ENCODE results near the gene ADGRB2.

DNA sequence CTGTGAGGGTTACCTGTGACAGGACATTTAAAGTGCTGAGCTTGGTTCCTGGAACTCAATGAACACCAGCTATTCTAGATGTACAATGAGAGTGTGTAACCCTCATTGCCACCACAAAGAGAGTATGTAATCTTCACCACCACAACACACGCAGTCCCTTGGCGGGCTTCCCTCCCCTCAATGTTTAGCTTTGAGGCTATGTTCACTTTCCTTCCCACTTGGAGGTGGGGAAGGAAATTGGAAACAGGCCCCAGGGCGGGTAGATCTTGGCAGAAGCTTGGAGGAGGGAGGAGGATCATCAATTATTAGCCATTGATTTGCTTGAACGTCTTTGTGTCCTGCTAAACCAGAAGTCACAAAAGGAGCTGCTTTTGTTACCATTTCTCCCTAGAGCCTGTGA, 52.1 kb downstream of the ADGRB2 start:
- TF ChIP-seq, protein P1, sequence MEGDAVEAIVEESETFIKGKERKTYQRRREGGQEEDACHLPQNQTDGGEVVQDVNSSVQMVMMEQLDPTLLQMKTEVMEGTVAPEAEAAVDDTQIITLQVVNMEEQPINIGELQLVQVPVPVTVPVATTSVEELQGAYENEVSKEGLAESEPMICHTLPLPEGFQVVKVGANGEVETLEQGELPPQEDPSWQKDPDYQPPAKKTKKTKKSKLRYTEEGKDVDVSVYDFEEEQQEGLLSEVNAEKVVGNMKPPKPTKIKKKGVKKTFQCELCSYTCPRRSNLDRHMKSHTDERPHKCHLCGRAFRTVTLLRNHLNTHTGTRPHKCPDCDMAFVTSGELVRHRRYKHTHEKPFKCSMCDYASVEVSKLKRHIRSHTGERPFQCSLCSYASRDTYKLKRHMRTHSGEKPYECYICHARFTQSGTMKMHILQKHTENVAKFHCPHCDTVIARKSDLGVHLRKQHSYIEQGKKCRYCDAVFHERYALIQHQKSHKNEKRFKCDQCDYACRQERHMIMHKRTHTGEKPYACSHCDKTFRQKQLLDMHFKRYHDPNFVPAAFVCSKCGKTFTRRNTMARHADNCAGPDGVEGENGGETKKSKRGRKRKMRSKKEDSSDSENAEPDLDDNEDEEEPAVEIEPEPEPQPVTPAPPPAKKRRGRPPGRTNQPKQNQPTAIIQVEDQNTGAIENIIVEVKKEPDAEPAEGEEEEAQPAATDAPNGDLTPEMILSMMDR (IDR thresholded peaks at IDR 0.05), result no peak
- TF ChIP-seq POLR2A (IDR thresholded peaks at IDR 0.05) (no peak), EP300 (IDR thresholded peaks at IDR 0.05) (no peak)
